ENCODE data around the gene IL17C. TPM values are rescaled to one million over a fixed set of nuclear protein-coding genes. Genes with fewer than 3 reads are reported as not detected.
A peak's percentile ranks its signal among the peaks of the same experiment; 100 is the strongest.

Gene IL17C
- total and polyA plus RNA-seq, 2 of the 8 experiments (the other 6 are each of a cell fraction or from before 2014, with no cell fraction given), result 1.1 to 1.9 TPM

DNA sequence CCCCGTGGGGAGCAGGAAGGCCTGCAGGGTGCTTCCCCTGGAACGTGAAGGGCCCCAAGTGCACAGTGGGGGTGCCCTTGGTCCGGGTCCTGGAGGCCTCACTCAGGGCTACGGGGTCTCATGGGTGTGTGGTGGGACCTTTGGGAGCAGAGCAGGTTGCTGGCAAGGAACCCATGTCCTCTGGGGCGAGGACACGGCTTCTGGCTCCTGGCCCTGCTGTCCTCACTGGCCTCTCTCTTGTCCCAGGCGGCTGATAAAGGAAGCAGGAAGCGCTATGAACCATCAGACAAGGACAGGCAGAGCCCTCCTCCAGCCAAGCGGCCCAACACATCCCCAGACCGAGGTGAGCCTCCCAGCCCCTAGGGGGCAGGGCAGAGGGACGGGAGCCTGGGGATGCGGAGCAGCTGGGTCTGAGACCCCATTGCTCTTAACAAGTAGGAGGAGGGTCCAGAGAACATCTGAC, 9.8 kb upstream of the IL17C start (continued):
- no peak for TF ChIP-seq PHF8 (conservative IDR thresholded peaks at IDR 0.05; ENCODE audit: low read depth, low read length)
- no peak for TF ChIP-seq TAF1 (IDR thresholded peaks at IDR 0.05; ENCODE audit: low read depth, low read length)
- no peak for TF ChIP-seq CBX8 (IDR thresholded peaks at IDR 0.05; ENCODE audit: borderline replicate concordance, low read depth, low read length)
- no peak for TF ChIP-seq SP1 (IDR thresholded peaks at IDR 0.05; ENCODE audit: low read depth, low read length)
- TF ChIP-seq CREB1 (IDR thresholded peaks at IDR 0.05), result no peak
- TF ChIP-seq SIN3A (conservative IDR thresholded peaks at IDR 0.05 in 1 of 2, IDR thresholded peaks at IDR 0.05 in 1 of 2; ENCODE audit: low read depth in 1 of 2, low read length in 2 of 2), result 0 out of 4 replicates have a peak, but pooled peaks of 1 of the 2 experiments have one; percentile 28
- no peak for TF ChIP-seq TAF7 (optimal IDR thresholded peaks at IDR 0.05; ENCODE audit: borderline replicate concordance, low read depth, low read length)
- no peak for TF ChIP-seq SP4 (IDR thresholded peaks at IDR 0.05; ENCODE audit: low read length)
- TF ChIP-seq TCF12 (IDR thresholded peaks at IDR 0.05; ENCODE audit: low read depth, low read length), result no peak
- TF ChIP-seq SUZ12 (IDR thresholded peaks at IDR 0.05; ENCODE audit: low read length), result no peak
- TF ChIP-seq NRF1 (IDR thresholded peaks at IDR 0.05; ENCODE audit: low read depth, low read length), result no peak
- TF ChIP-seq, protein P1, sequence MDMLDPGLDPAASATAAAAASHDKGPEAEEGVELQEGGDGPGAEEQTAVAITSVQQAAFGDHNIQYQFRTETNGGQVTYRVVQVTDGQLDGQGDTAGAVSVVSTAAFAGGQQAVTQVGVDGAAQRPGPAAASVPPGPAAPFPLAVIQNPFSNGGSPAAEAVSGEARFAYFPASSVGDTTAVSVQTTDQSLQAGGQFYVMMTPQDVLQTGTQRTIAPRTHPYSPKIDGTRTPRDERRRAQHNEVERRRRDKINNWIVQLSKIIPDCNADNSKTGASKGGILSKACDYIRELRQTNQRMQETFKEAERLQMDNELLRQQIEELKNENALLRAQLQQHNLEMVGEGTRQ (IDR thresholded peaks at IDR 0.05; ENCODE audit: low read length), result no peak
- TF ChIP-seq GABPA (IDR thresholded peaks at IDR 0.05; ENCODE audit: borderline replicate concordance, insufficient read depth, low read length), result peak; percentile 37; the same call in 1 of the 2 replicates
- TF ChIP-seq KDM1A (IDR thresholded peaks at IDR 0.05; ENCODE audit: borderline replicate concordance, low read length), result no peak
- TF ChIP-seq MAFK (IDR thresholded peaks at IDR 0.05; ENCODE audit: low read depth, low read length), result no peak
- no peak for TF ChIP-seq RXRA (IDR thresholded peaks at IDR 0.05; ENCODE audit: insufficient read depth, low read depth, low read length)
- no peak for TF ChIP-seq BCL11A (IDR thresholded peaks at IDR 0.05; ENCODE audit: low read depth in 2 of 2, low read length in 2 of 2)
- TF ChIP-seq TEAD4 (IDR thresholded peaks at IDR 0.05; ENCODE audit: low read depth, low read length), result no peak
- TF ChIP-seq, protein P2, sequence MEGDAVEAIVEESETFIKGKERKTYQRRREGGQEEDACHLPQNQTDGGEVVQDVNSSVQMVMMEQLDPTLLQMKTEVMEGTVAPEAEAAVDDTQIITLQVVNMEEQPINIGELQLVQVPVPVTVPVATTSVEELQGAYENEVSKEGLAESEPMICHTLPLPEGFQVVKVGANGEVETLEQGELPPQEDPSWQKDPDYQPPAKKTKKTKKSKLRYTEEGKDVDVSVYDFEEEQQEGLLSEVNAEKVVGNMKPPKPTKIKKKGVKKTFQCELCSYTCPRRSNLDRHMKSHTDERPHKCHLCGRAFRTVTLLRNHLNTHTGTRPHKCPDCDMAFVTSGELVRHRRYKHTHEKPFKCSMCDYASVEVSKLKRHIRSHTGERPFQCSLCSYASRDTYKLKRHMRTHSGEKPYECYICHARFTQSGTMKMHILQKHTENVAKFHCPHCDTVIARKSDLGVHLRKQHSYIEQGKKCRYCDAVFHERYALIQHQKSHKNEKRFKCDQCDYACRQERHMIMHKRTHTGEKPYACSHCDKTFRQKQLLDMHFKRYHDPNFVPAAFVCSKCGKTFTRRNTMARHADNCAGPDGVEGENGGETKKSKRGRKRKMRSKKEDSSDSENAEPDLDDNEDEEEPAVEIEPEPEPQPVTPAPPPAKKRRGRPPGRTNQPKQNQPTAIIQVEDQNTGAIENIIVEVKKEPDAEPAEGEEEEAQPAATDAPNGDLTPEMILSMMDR (IDR thresholded peaks at IDR 0.05; ENCODE audit: control extremely low read depth in 1 of 3, insufficient read depth in 1 of 3, low read depth in 1 of 3, low read length in 3 of 3), result peak; percentile 78 to 93 (median 84)

All from H1 (cell line).